CD14-positive monocyte (primary cell): ENCODE data around the gene POU2F2. TPM values are rescaled to one million over a fixed set of nuclear protein-coding genes. Genes with fewer than 3 reads are reported as not detected.

Experiments
- DNase-seq, 3 donors: peaks; one replicate each; pipeline ENCODE4 v3.0.0-alpha.2; 2011 to 2022
- H2AFZ ChIP-seq: 2 replicates; pipeline ENCODE4 v1.6.0; 2012; ENCODE audit warnings: mild to moderate bottlenecking, low read depth, low read length, inconsistent platforms; ENCODE audit not compliant: insufficient read depth, poor library complexity, severe bottlenecking
- H3K27ac ChIP-seq, 2 donors: 1 replicate in 1 of 2; 2 replicates in 1 of 2; pipeline ENCODE4 v1.5.1; 2012 to 2013; ENCODE audit warnings: low read length in 2 of 2, control low read depth in 1 of 2, inconsistent platforms in 1 of 2, low read depth in 1 of 2, mild to moderate bottlenecking in 1 of 2
- H3K27me3 ChIP-seq, 2 donors: one replicate each; pipeline versions ENCODE4 v1.6.0 to v1.6.1; 2011 to 2013; ENCODE audit warnings: low read length in 2 of 2; ENCODE audit not compliant: control insufficient read depth in 2 of 2, insufficient read depth in 2 of 2
- H3K36me3 ChIP-seq, 2 donors: replicated peaks in 1 of 2; 1 replicate in 1 of 2; 2 replicates in 1 of 2; pipeline versions ENCODE4 v1.5.1 to v1.6.1; 2012 to 2013; ENCODE audit warnings: low read length in 2 of 2, control low read depth in 1 of 2, inconsistent platforms in 1 of 2, mild to moderate bottlenecking in 1 of 2; ENCODE audit not compliant: insufficient read depth in 2 of 2, control insufficient read depth in 1 of 2
- H3K4me1 ChIP-seq, 2 donors: 1 replicate in 1 of 2; 2 replicates in 1 of 2; pipeline versions ENCODE4 v1.5.1 to v1.6.1; 2012 to 2013; ENCODE audit warnings: low read length in 2 of 2, control low read depth in 1 of 2, inconsistent platforms in 1 of 2, mild to moderate bottlenecking in 1 of 2, moderate library complexity in 1 of 2; ENCODE audit not compliant: insufficient read depth in 2 of 2, control insufficient read depth in 1 of 2
- H3K4me2 ChIP-seq: replicated peaks from 2 replicates; pipeline ENCODE3; 2012; ENCODE audit warnings: low read length, moderate library complexity, mild to moderate bottlenecking; ENCODE audit not compliant: poor library complexity, severe bottlenecking; ENCODE audit errors: extremely low read depth
- H3K4me3 ChIP-seq, 3 experiments: fragments of 200-600 bp in 1 of 3; sonication (generic) in 1 of 3; replicated peaks in 1 of 3; 1 replicate in 2 of 3; 2 replicates in 1 of 3; pipeline ENCODE4 v1.5.1; 2011 to 2013; ENCODE audit warnings: low read length in 3 of 3, mild to moderate bottlenecking in 3 of 3, control low read depth in 2 of 3, low read depth in 2 of 3, inconsistent platforms in 1 of 3, moderate library complexity in 1 of 3
- H3K79me2 ChIP-seq: 2 replicates; pipeline ENCODE4 v1.6.0; 2012; ENCODE audit warnings: mild to moderate bottlenecking, control low read depth, inconsistent platforms, low read length, moderate library complexity; ENCODE audit not compliant: insufficient read depth
- H3K9ac ChIP-seq: 2 replicates; pipeline ENCODE4 v1.6.0; 2017; ENCODE audit warnings: low read length, mild to moderate bottlenecking; ENCODE audit not compliant: insufficient read depth, poor library complexity, severe bottlenecking
- H3K9me3 ChIP-seq, 2 donors: replicated peaks in 1 of 2; 1 replicate in 1 of 2; 2 replicates in 1 of 2; pipeline versions ENCODE4 v1.5.1 to v1.6.1; 2012 to 2013; ENCODE audit warnings: low read length in 2 of 2, control low read depth in 1 of 2; ENCODE audit not compliant: control insufficient read depth in 1 of 2, insufficient read depth in 1 of 2
- H4K20me1 ChIP-seq: 2 replicates; pipeline ENCODE4 v1.6.0; 2012; ENCODE audit warnings: mild to moderate bottlenecking, low read length, control low read depth, moderate library complexity; ENCODE audit not compliant: insufficient read depth
- H3K27ac Mint-ChIP-seq, 7 donors: one replicate each; pipeline ENCODE4 v1.8.0; 2020; ENCODE audit warnings: mild to moderate bottlenecking in 7 of 7, mixed read lengths in 7 of 7, moderate library complexity in 6 of 7, inconsistent platforms in 2 of 7
- H3K27me3 Mint-ChIP-seq, 3 donors: one replicate each; pipeline ENCODE4 v1.8.0; 2021 to 2022; ENCODE audit warnings: low read depth in 3 of 3, mild to moderate bottlenecking in 3 of 3, mixed read lengths in 3 of 3, moderate library complexity in 3 of 3, inconsistent platforms in 1 of 3
- H3K36me3 Mint-ChIP-seq, 2 donors: one replicate each; pipeline ENCODE4 v1.8.0; 2020; ENCODE audit warnings: mixed read lengths in 2 of 2, inconsistent platforms in 1 of 2, mild to moderate bottlenecking in 1 of 2
- H3K4me1 Mint-ChIP-seq: one replicate; pipeline ENCODE4 v1.8.0; 2020; ENCODE audit warnings: mild to moderate bottlenecking, mixed read lengths
- H3K4me3 Mint-ChIP-seq, 2 donors: one replicate each; pipeline ENCODE4 v1.8.0; 2020; ENCODE audit warnings: mild to moderate bottlenecking in 2 of 2, mixed read lengths in 2 of 2, moderate library complexity in 1 of 2
- H3K9me3 Mint-ChIP-seq, 7 donors: one replicate each; pipeline ENCODE4 v1.8.0; 2020 to 2022; ENCODE audit warnings: mixed read lengths in 7 of 7, mild to moderate bottlenecking in 6 of 7, moderate library complexity in 6 of 7, inconsistent platforms in 2 of 7
- WGBS: methylation state at CpG from one replicate; pipeline ENCODE4 v1.1.5; 2013; ENCODE audit warnings: missing lambda C conversion rate; ENCODE audit not compliant: insufficient coverage; 5-methylcytosine and 5-hydroxymethylcytosine counted together
- intact Hi-C, 2 donors: fragments of 100-400 bp; cut with micrococcal nuclease; formaldehyde crosslinking; loops; one replicate each; pipeline versions ENCODE4 v1.15.0 to v1.15.1; 2023
- polyA plus RNA-seq, 3 donors: library from polyadenylated mRNA; depleted of rRNA in 1 of 3; unstranded in 2 of 3; stranded (reverse) in 1 of 3; fragments of 300-500 nt in 2 of 3; fragments of >200 nt in 1 of 3; fragmentation: Illumina TruSeq in 2 of 3; gene quantifications; 1 replicate in 2 of 3; 2 replicates in 1 of 3; pipeline ENCODE4 v1.2.3, GENCODE V29; 2012 to 2021
- TF ChIP-seq, protein P1 (sequence below): fragments of 200-600 bp; IDR thresholded peaks from one replicate; pipeline ENCODE4 v1.8.0; 2022; ENCODE audit warnings: antibody characterized with exemption, mild to moderate bottlenecking

POU2F2 gene
- polyA plus RNA-seq, 3 donors = 20.0 to 147 (median 28.2) TPM

DNA sequence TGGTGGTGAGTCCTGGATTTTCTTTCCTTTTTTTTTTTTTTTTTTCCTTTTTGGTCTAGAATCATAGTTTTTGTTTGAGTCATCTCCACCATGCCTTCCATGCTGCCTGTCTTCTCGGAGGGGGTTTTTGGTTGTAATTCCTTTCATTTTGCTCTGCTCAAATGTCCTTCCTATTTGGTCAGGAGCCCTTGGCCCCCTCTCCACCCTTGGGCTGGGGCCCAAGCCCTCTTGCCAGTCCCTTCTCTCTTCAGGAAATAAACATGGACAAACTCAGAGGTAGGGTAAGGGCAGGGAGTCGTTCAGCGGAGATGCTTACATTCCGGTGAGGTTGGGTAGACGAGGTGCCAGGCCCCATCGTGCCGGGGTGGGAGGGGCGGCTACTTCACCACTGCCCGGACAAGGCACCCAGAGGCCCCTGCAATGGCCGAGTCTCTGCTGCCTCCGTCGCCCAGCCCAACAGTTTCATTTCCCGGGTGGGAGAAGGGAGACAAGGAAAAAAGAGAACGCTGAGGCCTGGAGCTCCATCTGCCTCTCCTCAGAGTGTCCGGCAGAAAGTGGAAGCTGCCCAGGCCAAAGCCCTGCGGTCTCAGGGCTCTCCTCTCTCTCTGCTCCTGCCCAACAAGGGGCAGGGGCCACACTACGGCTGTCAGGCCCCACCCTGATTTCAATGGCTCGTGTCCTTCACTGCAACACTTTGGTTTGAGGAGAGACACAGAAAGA is 43.6 kb downstream of the POU2F2 start:
- Histone ChIP-seq H4K20me1 (peaks cover 76% of the 10 kb centered on the region), H3K79me2 (no peaks in the 10 kb centered on the region), H3K36me3 (peaks cover 25 to 32% of the 10 kb centered on the region in 2 donors), H3K9me3 (no peaks in the 10 kb centered on the region), H3K4me1 (peaks cover 14 to 17% of the 10 kb centered on the region in 2 donors), H3K4me2 (no peak overlapping the region), H3K9ac (no peak overlapping the region), H3K27me3 (no peaks in the 10 kb centered on the region), H3K27ac (peak overlapping the region in 1 of 2 donors; percentile 36), H2AFZ (no peak overlapping the region), H3K4me3 (no peak overlapping the region)
- peak overlapping the region in 3 of 7 donors; percentile 2 to 57 (median 15) for H3K27ac Mint-ChIP-seq
- intact Hi-C loops = no loop called here
- H3K4me3 Mint-ChIP-seq = no peak overlapping the region
- H3K4me1 Mint-ChIP-seq = peaks cover 32% of the 10 kb centered on the region
- H3K27me3 Mint-ChIP-seq = peaks cover 0 to 4% (median 3%) of the 10 kb centered on the region in 3 donors
- H3K36me3 Mint-ChIP-seq = peaks cover 25 to 33% of the 10 kb centered on the region in 2 donors
- DNase-seq = no peak
- WGBS = 80% methylated on average over 14 of the region's 18 CpGs
- TF ChIP-seq, protein P1, sequence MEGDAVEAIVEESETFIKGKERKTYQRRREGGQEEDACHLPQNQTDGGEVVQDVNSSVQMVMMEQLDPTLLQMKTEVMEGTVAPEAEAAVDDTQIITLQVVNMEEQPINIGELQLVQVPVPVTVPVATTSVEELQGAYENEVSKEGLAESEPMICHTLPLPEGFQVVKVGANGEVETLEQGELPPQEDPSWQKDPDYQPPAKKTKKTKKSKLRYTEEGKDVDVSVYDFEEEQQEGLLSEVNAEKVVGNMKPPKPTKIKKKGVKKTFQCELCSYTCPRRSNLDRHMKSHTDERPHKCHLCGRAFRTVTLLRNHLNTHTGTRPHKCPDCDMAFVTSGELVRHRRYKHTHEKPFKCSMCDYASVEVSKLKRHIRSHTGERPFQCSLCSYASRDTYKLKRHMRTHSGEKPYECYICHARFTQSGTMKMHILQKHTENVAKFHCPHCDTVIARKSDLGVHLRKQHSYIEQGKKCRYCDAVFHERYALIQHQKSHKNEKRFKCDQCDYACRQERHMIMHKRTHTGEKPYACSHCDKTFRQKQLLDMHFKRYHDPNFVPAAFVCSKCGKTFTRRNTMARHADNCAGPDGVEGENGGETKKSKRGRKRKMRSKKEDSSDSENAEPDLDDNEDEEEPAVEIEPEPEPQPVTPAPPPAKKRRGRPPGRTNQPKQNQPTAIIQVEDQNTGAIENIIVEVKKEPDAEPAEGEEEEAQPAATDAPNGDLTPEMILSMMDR = no peak
- H3K9me3 Mint-ChIP-seq = no peaks in the 10 kb centered on the region

DNA sequence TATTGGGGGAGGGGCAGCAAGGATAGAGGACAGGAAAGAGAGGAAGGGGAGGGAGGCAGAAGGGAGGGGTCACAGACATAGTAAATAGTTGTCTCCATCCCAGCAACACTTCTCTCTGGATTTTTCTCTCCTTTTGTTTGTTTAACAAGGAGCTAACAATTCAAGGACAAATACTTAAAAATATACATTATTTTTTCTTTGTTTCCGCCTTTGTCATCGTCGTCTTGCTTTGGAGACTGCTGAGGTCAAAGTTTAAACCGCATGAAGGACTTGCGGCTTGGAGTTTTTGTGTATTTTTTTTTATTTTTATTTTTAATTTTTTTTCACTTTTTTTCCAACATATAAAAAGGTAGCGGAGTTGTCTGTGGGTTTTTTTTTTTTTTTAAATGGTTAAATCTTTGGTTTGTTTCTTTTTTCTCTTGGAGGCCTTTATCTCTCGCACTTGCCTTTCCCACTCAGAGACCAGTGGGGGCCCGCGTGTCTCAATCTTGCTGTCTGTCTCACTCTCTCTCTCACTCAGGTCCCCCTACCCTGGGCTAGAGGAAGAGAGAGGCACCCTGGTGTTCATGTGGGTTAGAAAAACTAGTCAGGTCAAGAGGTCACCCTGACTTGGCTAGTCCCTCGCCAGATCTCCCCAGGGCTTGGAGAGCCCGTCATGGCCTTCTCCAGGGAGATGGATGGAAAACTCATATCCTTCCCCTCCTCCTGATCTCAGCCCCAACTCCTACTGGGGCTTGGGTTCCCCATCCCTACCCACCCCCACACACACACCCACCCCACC is 45.3 kb downstream of the POU2F2 start:
- H3K4me1 ChIP-seq = peaks cover 14 to 17% of the 10 kb centered on the region in 2 donors
- H3K79me2 ChIP-seq = no peaks in the 10 kb centered on the region
- intact Hi-C loops = no loop called here
- H3K4me1 Mint-ChIP-seq = peaks cover 30% of the 10 kb centered on the region
- no peak overlapping the region for H3K27ac ChIP-seq
- no peak overlapping the region for H3K9ac ChIP-seq
- H3K4me3 Mint-ChIP-seq = no peak overlapping the region
- no peak overlapping the region for H2AFZ ChIP-seq
- no CpG with 5 or more reads among the region's 11 CpGs for WGBS
- H3K4me3 ChIP-seq = no peak overlapping the region
- peak overlapping the region in 1 of 7 donors; percentile 46 for H3K27ac Mint-ChIP-seq
- no peak for DNase-seq
- H3K27me3 ChIP-seq = no peaks in the 10 kb centered on the region
- no peaks in the 10 kb centered on the region for H3K9me3 ChIP-seq
- H3K36me3 ChIP-seq = peaks cover 11 to 23% of the 10 kb centered on the region in 2 donors
- peaks cover 18 to 26% of the 10 kb centered on the region in 2 donors for H3K36me3 Mint-ChIP-seq
- no peaks in the 10 kb centered on the region for H3K9me3 Mint-ChIP-seq
- H4K20me1 ChIP-seq = peaks cover 64% of the 10 kb centered on the region
- TF ChIP-seq, protein P1 = no peak
- peaks cover 0 to 5% (median 3%) of the 10 kb centered on the region in 3 donors for H3K27me3 Mint-ChIP-seq
- H3K4me2 ChIP-seq = no peak overlapping the region
